ENCODE results near the gene NLRP9. TPM values are rescaled to one million over a fixed set of nuclear protein-coding genes. Genes with fewer than 3 reads are reported as not detected.
"Not testable (repeated sequence)": the region's sequence is repeated elsewhere in the genome, so short reads cannot be mapped to it uniquely, and the experiment has no call there.

The NLRP9 gene
- total RNA-seq, 1 experiment from 2014 or later = not detected

GRCh38 chr19:55777528-55777927, 39.3 kb upstream of the NLRP9 start:
- ATAC-seq (peak; percentile 52; the same call in 1 of the 2 replicates), DNase-seq (ENCODE audit: low read depth, low spot score) (peak; percentile 2)
- peaks cover 13% of the 10 kb centered on the region; the same call in 1 of the 2 replicates for H3K27me3 ChIP-seq (ENCODE audit: insufficient read depth, low read length)
- no peaks in the 10 kb centered on the region for H3K9me3 ChIP-seq (ENCODE audit: control insufficient read depth in 1 of 2, insufficient read depth in 1 of 2, low read depth in 1 of 2, low read length in 2 of 2)
- intact Hi-C loops (cut with micrococcal nuclease) = loop anchor here (5.0 kb wide), 1 partner anchor 170 kb away; the partner anchor contains the start of gene NLRP8
- H2AFZ ChIP-seq (ENCODE audit: low read depth, low read length, poor library complexity, severe bottlenecking) = no peak overlapping the region
- RAD21 ChIA-PET (ENCODE audit: low non-redundant PET in 1 of 2, low total read pairs in 2 of 2, uncharacterized antibody in 2 of 2, unreplicated experiment in 2 of 2) = no interaction called here
- H4K20me1 ChIP-seq (ENCODE audit: insufficient read depth) = no peaks in the 10 kb centered on the region
- H3K9me2 ChIP-seq (ENCODE audit: insufficient read depth) = no peaks in the 10 kb centered on the region
- no TSS peak for BruUV-seq (replicated peaks)
- TF ChIP-seq, protein P1, sequence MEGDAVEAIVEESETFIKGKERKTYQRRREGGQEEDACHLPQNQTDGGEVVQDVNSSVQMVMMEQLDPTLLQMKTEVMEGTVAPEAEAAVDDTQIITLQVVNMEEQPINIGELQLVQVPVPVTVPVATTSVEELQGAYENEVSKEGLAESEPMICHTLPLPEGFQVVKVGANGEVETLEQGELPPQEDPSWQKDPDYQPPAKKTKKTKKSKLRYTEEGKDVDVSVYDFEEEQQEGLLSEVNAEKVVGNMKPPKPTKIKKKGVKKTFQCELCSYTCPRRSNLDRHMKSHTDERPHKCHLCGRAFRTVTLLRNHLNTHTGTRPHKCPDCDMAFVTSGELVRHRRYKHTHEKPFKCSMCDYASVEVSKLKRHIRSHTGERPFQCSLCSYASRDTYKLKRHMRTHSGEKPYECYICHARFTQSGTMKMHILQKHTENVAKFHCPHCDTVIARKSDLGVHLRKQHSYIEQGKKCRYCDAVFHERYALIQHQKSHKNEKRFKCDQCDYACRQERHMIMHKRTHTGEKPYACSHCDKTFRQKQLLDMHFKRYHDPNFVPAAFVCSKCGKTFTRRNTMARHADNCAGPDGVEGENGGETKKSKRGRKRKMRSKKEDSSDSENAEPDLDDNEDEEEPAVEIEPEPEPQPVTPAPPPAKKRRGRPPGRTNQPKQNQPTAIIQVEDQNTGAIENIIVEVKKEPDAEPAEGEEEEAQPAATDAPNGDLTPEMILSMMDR (IDR thresholded peaks at IDR 0.05 in 2 of 3, conservative IDR thresholded peaks at IDR 0.05 in 1 of 3; ENCODE audit: borderline replicate concordance in 1 of 3, insufficient read depth in 1 of 3, low read depth in 2 of 3, low read length in 2 of 3) = peak; percentile 34 to 71 (median 63); a peak in 5 of 6 replicates
- no peak for TF ChIP-seq FOSL1 (IDR thresholded peaks at IDR 0.05; ENCODE audit: low read depth)
- TF ChIP-seq, protein P2, sequence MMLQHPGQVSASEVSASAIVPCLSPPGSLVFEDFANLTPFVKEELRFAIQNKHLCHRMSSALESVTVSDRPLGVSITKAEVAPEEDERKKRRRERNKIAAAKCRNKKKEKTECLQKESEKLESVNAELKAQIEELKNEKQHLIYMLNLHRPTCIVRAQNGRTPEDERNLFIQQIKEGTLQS (IDR thresholded peaks at IDR 0.05) = no peak
- TF ChIP-seq JUND (IDR thresholded peaks at IDR 0.05) = no peak
- no peak for TF ChIP-seq SIN3A (IDR thresholded peaks at IDR 0.05; ENCODE audit: low read depth)
- TF ChIP-seq RAD21 (IDR thresholded peaks at IDR 0.05; ENCODE audit: low read depth) = peak; percentile 55
- no peak for TF ChIP-seq POLR2A (IDR thresholded peaks at IDR 0.05; ENCODE audit: borderline replicate concordance, extremely low read depth, insufficient read depth, insufficient read length)
- TF ChIP-seq YY1 (IDR thresholded peaks at IDR 0.05; ENCODE audit: extremely low read depth, insufficient replicate concordance, low read depth, low read length) = no peak
- TF ChIP-seq SP1 (IDR thresholded peaks at IDR 0.05; ENCODE audit: low read depth) = no peak
- TF ChIP-seq ELF1 (IDR thresholded peaks at IDR 0.05; ENCODE audit: borderline replicate concordance, low read depth) = no peak
- TF ChIP-seq SRF (IDR thresholded peaks at IDR 0.05; ENCODE audit: low read depth) = no peak
- no peak overlapping the region for H3K4me3 ChIP-seq (replicated peaks in 1 of 2; ENCODE audit: low read depth in 1 of 2, low read length in 2 of 2)
- CTCF ChIA-PET = interaction anchor here (0.6 to 1.5 kb wide), 10 partner anchors 12 to 556 kb away, joined by 3 to 12 read pairs (median 3); no protein-coding TSS in a partner anchor
- no peaks in the 10 kb centered on the region for H3K36me3 ChIP-seq (ENCODE audit: control insufficient read depth in 1 of 2, insufficient read depth in 2 of 2, low read length in 2 of 2)
- no peaks in the 10 kb centered on the region for H3K4me1 ChIP-seq (ENCODE audit: control insufficient read depth in 1 of 2, insufficient read depth in 2 of 2, low read length in 2 of 2)
- no peaks in the 10 kb centered on the region for H3K79me2 ChIP-seq (ENCODE audit: insufficient read depth, low read length)
- no peak overlapping the region for H3K27ac ChIP-seq (ENCODE audit: low read depth, low read length)
- H3K9ac ChIP-seq (ENCODE audit: low read length) = no peak overlapping the region
- POLR2A ChIA-PET = no interaction called here
- no peak overlapping the region for H3K4me2 ChIP-seq (ENCODE audit: low read length)

- H3K9me2 ChIP-seq (ENCODE audit: insufficient read depth); BruUV-seq (replicated peaks); H3K27ac ChIP-seq (ENCODE audit: low read depth, low read length); ATAC-seq; H3K9me3 ChIP-seq (ENCODE audit: control insufficient read depth in 1 of 2, insufficient read depth in 1 of 2, low read depth in 1 of 2, low read length in 2 of 2); RAD21 ChIA-PET (ENCODE audit: low non-redundant PET in 1 of 2, low total read pairs in 2 of 2, uncharacterized antibody in 2 of 2, unreplicated experiment in 2 of 2); intact Hi-C loops (cut with micrococcal nuclease); CTCF ChIA-PET; H3K4me3 ChIP-seq (replicated peaks in 1 of 2; ENCODE audit: low read depth in 1 of 2, low read length in 2 of 2); H3K4me2 ChIP-seq (ENCODE audit: low read length); H4K20me1 ChIP-seq (ENCODE audit: insufficient read depth); DNase-seq (ENCODE audit: low read depth, low spot score); POLR2A ChIA-PET; H2AFZ ChIP-seq (ENCODE audit: low read depth, low read length, poor library complexity, severe bottlenecking); H3K4me1 ChIP-seq (ENCODE audit: control insufficient read depth in 1 of 2, insufficient read depth in 2 of 2, low read length in 2 of 2); H3K36me3 ChIP-seq (ENCODE audit: control insufficient read depth in 1 of 2, insufficient read depth in 2 of 2, low read length in 2 of 2); H3K9ac ChIP-seq (ENCODE audit: low read length); H3K79me2 ChIP-seq (ENCODE audit: insufficient read depth, low read length): not testable (repeated sequence)
- H3K27me3 ChIP-seq (ENCODE audit: insufficient read depth, low read length) = peaks cover 47% of the 10 kb centered on the region
Observed at GRCh38 chr19:55769632-55770031, 31.4 kb upstream of the NLRP9 start.

- H3K79me2 ChIP-seq (ENCODE audit: insufficient read depth, low read length); H3K9ac ChIP-seq (ENCODE audit: low read length); BruUV-seq (replicated peaks); CTCF ChIA-PET; H3K4me1 ChIP-seq (ENCODE audit: control insufficient read depth in 1 of 2, insufficient read depth in 2 of 2, low read length in 2 of 2); H3K36me3 ChIP-seq (ENCODE audit: control insufficient read depth in 1 of 2, insufficient read depth in 2 of 2, low read length in 2 of 2); intact Hi-C loops (cut with micrococcal nuclease); ATAC-seq; DNase-seq (ENCODE audit: low read depth, low spot score); H3K4me2 ChIP-seq (ENCODE audit: low read length); H4K20me1 ChIP-seq (ENCODE audit: insufficient read depth); H3K9me3 ChIP-seq (ENCODE audit: control insufficient read depth in 1 of 2, insufficient read depth in 1 of 2, low read depth in 1 of 2, low read length in 2 of 2); H2AFZ ChIP-seq (ENCODE audit: low read depth, low read length, poor library complexity, severe bottlenecking); RAD21 ChIA-PET (ENCODE audit: low non-redundant PET in 1 of 2, low total read pairs in 2 of 2, uncharacterized antibody in 2 of 2, unreplicated experiment in 2 of 2); H3K27ac ChIP-seq (ENCODE audit: low read depth, low read length); POLR2A ChIA-PET; H3K4me3 ChIP-seq (replicated peaks in 1 of 2; ENCODE audit: low read depth in 1 of 2, low read length in 2 of 2); H3K9me2 ChIP-seq (ENCODE audit: insufficient read depth): not testable (repeated sequence)
- H3K27me3 ChIP-seq (ENCODE audit: insufficient read depth, low read length) = peaks cover 52% of the 10 kb centered on the region
Observed at GRCh38 chr19:55768818-55769217, 30.6 kb upstream of the NLRP9 start, which contains the start of gene RFPL4AL1. Gene RFPL4AL1, plus strand, starts transcription at chr19:55769118. Its CDS starts 2,687 bp downstream, at chr19:55771805.
